HG03520 (cell line): ENCODE results near the gene WASF1.
"Not testable (repeated sequence)": the region's sequence is repeated elsewhere in the genome, so short reads cannot be mapped to it uniquely, and the experiment has no call there.

ENCODE experiments used
- ATAC-seq: cut with Tn5 transposase; IDR thresholded peaks from one replicate; pipeline ENCODE4 v1.9.1; 2021; ENCODE audit warnings: mild to moderate bottlenecking, moderate library complexity; ENCODE audit not compliant: unreplicated experiment

WASF1 gene

DNA sequence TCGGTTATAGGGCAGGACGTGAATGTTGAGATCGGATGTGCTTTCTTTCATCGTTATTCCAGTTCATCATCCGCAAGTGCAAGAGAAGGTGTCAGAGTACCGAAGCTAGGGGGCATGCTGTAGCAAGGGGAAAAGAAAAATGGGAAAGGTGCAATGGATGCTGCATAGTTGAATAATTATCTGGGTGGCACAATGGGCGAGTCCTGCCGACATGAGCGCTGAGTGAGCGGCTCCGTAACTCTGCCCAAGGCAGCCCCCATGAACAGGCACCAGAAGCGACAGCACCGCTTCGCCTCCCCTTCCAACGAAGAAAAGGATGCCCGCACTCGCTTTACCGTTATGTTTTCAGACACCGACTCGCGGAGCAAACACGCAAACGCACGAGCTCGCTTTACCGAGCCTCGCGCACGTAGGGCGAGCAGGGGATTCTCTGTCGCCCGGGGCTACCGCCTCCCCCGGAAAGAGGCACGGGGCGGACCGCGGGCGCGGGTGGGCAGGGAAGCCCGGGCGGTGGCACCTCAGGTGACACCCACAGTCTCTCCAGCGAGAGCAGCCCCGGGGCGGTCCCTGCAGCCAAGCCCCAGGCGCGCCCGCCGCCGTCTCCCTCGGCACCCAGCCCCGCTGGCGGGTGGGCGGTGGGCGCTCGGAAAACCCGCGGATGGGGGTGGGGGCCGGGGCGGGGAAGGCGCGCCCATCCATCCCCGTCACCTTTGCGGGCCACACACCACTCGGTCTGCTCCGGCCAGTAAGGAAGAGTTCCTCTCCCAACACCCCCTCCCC lies 654 bp downstream of the WASF1 start:
- peak; percentile 31 for ATAC-seq

DNA sequence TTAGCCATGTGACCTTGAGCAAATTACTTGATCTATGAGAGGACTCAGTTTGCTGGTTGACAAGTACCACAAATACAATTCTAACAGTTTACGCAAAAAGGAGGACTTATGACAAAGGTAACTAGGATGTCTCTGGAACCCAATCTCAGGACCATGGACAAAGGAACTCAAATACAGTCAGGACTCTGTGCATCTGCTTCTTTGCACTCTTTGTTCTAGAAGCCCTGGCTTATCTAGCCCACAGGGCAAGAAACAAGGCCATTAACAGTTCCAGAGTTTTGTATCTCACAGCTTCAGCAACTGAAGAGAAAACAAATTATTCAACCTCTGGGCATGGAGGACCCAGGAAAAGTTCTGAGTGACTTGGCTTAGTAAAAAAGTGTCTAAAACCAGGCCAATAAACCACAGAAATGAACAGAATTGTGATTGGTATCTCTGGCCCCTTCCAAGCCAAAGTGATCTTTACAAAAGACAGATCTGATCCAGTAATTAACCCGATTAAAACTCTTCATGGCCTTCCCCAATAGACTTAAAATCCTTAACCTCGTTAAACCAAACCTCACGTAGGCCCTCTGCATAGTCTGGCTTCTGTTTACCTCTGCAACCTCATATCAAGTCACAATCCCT lies 5.9 kb downstream of the WASF1 start:
- ATAC-seq, result no peak

DNA sequence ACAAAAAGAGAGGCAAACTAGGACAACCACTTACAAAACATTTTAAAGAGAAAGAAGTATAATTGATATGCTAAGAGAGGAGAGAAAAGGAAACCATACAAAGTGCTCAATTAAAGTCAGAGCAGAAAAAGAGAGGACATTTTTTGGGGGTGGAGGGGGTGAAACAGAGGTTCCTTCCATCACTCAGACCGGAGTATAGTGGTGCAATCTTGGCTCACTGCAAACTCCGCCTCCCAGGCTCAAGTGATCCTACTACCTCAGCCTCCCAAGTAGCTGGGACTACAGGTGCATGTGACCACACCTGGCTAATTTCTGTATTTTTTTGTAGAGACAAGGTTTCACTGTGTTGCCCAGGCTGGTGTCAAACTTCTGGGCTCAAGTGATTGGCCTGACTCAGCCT lies 9.4 kb downstream of the WASF1 start:
- no peak for ATAC-seq

DNA sequence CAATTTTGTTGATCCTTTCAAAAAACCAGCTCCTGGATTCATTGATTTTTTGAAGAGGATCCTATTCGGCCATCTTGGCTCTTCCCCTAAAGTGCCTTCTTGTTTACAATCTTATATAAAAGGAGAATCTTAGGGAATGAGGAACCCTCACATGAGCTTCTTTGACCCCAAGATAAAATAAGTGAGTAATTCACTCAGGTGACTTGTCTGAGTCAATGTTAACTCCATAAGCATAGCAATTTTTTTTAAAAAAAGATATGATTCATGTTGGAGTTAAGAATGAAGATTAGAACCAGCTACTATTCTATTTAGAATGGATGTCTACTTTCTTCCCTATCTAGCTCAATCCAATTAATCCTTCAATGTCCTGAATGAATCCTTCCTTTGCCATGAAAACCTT lies 21.0 kb downstream of the WASF1 start:
- ATAC-seq, result no peak

DNA sequence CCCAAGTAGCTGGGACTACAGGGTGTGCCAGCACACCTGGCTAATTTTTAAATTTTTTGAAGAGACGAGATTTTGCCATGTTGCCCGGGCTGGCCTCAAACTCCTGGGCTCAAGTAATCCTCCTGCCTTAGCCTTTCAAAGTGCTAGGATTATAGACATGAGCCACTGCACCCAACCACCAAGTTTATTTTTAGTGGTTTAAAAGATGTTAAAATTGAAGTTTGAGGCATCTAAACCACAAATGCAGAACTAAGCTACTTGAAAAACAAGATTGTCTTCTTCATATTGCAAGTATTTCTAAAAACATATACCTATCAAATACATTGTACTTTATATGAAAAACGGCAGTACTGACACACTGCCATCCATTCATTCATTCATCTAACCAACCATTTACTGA lies 31.6 kb downstream of the WASF1 start:
- no peak for ATAC-seq

DNA sequence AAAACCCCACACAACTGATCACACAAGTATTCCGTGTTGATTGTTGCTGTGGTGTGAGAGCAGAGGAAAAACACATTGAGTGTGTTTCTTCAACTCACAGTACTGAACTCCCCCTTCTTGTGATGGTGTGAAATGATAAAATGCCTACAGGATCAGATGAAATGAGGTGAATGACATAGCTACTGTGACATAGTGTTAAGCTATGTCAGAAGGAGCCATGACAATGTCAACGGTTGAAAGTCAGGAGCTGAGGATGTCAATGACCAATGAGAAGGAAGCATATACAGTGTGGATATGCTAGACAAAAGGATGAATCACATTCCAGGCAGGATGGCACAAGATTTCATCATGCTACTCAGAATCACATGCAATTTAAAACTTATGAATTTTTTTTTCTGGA lies 38.8 kb downstream of the WASF1 start:
- no peak for ATAC-seq

DNA sequence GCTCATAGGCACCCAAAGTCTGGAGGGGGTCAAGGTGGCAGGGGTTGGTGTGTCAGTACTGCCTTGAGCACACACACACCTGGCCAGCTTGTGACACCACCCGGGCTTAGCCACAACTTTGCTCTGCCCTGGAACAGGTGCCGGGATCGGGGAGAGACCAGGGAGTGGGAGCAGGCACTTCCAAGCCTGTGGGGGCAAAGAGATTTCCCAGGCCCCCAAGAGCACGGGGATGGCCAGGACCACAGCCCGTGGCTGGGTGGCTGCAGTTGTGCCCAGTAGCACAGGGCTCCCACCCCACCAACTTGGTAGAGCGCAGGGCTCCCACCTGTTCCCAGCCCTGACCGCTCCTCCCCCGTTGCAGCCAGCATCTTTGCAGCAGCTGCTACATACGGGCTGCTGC lies 40.4 kb downstream of the WASF1 start:
- no peak for ATAC-seq

DNA sequence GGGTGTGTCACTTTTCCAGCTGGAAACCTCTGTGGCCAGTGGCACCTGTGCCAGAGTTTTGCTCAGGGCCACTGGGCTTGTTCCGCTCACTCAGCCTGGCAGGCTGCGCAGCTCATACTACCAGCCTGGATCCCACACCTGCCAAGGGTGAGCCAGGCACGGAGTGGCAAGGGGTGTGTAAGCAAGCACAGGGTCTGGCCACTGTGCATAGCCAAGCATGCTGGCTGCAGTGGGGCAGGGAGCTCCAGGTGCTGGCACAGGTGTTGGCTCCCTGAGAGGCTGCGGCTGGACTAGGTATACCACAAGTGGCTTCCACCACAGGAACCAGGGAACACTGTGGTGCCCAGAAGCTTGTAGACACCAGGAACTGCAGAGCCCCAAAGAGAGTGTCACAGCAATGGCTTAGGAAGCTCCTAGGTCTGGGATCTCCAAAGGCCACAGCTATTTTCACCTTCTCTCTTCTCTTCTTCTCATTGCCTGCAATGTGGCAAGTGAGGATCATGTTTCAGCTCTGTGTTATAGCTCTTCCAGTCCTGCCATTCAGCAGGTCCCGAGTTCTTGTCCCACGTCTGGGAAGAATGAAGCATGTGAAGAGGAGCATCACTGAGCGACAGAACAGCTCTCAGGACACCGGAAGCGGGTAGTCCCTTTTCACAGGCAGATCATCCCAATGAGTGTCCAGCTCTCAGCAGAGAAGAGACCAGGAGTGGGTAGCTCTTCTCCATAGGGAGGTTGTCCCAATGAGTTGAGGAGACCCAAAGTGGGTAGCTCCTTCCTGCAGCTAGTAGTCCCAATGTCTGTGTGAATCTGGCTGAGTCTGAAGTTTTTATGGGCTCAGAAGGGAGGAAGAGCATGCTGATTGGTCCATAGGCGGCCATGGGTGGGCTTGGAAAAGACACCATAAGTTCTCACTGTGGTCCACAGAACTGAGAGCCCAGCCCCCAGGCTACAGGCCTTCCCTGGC lies 41.3 kb downstream of the WASF1 start:
- no peak for ATAC-seq

DNA sequence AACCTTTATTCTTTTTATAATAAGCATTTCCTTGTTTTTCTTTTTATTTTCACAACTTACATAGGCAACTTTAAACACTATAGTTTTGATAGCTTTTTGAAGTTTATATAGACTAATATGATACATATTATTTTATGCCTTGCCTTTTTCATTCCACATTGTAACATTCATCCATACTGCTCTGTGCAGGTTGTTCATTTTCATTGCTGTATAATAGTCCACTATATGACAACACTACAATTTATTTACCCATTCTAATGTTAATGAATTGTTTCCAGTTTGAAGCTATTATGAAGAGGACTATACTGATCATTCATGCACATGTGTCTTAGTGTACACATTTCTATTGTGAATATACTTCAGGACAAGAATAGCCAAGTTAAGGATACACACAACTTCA lies 49.1 kb downstream of the WASF1 start:
- ATAC-seq, result no peak

DNA sequence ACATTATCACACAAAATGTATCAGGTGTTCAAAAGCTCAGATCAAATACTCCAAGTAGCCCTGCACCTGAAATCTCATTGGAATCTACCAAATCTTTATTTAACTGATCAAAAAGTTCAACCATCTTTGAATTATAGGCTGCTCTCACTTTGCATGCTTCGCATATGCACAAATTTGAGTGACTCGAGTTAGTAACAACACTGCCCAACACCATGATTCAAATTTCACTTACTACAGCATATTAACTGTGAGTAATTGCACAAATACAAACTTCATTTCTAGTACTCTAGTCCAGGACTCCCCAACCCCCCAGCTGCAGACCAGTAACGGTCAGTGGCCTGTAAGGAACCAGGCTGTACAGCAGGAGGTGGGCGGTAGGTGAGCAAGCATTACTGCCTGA lies 51.1 kb downstream of the WASF1 start:
- no peak for ATAC-seq

DNA sequence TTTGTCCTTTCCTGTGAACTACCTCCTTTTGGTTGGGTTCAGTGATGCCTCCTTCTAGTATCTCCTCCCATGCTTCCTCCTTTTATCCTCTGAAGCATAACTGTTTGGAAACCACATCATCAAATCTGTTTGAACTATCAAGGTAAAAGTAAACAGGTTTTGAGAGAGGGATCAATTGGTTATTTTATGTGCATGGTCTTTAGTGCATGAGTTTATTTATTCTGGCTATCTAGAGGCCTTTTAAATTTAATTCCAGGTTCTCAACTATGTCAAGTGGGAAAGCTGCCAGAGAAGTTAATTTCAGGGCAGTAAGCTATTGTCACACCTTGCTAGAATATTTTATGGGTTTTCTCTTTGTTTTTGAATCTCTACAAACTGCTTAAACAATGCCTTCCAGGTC lies 54.1 kb downstream of the WASF1 start:
- ATAC-seq, result no peak

DNA sequence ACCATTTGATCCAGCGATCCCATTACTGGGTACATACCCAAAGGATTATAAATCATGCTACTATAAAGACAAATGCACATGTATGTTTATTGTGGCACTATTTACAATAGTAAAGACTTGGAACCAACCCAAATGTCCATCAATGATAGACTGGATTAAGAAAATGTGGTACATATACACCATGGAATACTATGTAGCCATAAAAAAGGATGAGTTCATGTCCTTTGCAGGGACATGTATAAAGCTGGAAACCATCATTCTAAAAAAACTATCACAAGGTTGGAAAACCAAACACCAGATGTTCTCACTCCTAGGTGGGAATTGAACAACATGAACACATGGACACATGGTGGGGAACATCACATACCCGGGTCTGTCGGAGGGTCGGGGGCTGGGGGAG lies 57.8 kb downstream of the WASF1 start:
- ATAC-seq, result not testable (repeated sequence)

DNA sequence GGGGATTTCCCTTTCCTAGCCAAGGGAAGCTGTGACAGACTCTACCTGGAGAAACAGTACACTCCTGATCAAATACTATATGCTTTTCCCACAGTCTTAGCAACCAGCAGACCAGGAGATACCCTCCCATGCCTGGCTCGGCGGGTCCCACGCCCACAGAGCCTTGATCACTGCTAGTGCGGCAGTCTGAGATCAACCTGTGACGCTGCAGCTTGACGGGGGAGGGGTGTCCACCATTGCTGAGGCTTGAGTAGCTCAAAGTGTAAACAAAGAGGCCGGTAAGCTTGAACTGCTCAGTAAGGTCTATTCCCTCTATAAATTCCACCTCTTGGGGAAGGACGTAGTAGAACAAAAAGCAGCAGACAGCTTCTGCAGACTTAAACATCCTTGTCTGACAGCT lies 63.2 kb downstream of the WASF1 start:
- no peak for ATAC-seq

DNA sequence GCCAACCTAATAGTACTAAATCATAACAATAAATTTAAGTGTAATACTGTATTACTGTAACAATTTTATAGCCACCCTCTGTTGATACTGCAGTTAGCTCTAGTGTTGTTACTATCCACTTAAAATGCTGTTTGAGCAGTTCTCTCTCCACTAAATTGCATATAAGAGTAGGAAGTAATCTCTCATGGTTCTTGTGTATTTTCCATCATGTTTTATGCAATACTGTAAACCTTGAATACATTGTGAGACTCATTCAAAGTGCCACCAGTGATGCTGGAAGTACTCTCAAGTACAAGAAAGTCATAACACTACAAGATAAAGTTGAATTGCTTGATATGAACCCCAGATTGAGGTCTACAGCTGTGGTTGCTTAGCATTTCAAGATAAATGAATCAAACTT lies 65.5 kb downstream of the WASF1 start:
- ATAC-seq, result no peak

DNA sequence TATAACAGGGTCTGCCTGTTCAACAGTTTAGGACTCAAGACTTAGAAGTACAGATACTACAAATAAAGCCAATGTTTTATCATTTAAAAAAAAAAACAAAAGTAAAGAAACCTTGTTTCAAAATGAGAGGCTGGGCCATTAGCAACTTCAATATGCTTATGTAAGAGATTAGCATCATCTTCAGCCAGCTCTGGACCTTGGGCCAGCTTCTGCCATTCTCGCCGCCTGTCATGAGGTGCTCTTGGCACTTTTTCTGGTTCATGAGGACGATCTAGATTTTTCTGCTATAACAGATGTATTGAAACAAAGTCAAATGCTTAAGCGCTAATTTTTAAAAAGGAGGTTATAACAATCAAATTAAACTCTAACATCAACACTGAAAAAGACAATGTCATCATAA lies 74.2 kb downstream of the WASF1 start:
- no peak for ATAC-seq

DNA sequence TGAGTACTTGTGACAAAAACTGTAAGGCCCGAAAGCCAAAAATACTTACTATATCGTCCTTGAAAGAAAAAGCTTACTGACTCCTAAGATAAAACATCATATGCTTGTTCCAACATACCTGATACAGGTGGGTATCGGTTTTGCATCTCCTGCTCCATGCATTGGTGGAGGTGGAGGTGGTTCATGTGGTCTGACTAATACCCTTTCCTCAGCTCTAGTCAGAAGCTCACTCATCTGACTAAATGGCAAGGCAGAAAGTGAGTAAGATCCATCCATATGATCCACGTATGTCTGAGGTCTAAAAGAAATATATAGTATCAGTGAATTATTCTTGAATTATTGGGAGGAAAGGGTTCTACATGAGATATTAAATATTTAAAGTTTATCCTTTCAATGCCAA lies 76.2 kb downstream of the WASF1 start:
- ATAC-seq, result no peak

DNA sequence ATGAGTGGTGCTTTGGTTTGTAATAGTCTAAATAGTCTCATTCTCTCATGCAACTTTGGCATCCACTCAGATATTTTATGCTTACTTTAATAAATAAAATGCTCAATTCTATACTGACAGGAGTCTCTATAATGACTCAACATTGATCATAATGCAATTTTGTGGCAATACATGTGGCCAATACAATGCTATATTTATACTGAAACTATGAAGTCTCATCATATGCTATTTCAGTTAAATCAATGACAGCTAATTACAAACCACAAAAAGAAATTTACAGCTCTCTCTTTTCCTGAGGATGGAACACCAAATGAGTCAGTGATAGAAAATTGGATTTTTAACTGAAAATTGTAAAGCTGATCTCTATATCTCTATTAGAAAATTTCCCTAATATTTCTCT lies 77.1 kb downstream of the WASF1 start:
- ATAC-seq, result no peak

DNA sequence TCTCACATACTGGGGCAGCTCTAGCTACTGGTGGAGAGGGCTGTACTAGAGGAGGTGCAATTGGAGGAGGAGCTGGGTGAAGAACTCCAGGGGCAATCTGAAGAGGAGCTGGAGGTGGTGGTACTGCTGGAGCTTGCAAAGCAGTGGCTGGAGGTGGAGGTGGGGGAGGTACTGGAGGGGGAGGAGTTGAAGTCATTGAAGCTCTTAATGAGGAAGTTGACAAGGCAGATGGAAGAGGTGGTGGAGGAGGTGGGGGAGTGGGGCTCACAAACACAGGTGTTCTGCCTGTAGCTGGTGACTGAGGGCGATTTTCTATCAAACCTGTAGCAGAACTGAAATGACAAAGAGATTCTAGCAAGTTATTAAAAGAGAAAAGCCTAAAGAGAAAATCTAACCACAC lies 77.6 kb downstream of the WASF1 start:
- no peak for ATAC-seq

DNA sequence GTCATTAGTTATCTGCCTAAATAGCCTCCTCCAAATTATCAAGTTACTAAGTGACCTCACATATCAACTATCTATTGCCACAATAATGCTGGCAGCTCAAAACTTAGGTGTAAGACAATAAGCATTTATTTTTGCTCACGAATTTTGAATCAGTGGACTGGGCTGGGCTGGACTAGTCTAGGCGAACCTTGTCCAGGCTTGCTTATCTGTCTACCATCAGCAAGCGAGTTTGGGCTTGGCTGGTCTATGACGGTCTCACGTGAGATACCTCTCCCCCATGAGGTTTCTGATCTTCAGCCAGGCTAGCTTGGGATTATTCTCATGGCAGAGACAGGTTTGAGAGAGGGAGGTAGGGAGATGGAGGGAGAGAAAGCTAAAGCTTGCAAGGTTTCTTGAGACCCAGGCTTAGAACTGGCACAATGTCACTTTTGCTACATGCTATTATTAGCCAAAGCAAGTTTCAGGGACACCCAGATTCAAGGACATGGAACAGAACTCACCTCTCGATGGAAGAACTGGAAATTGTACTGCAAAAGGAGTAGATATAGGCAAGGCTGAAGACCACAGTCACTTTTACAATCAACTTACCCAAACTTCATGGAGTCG lies 80.9 kb downstream of the WASF1 start:
- no peak for ATAC-seq

DNA sequence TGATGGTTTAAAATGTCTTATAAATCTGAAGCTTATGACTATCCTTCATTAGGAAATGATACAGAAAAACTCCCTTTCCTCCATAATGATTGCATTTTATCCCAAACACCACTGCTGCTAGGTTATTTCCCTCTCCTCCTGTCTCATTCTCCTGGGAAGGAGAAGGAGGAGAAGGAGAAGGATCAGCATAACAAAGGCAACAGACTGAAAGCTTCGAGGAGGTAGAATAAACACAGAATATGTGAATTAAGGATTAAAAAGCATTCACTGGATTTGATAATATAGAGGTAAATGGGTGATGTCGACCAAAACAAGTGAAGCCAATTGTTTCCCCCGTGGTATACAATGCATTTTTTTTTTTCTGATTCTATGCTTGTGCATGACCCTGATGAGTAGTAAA lies 82.0 kb downstream of the WASF1 start:
- no peak for ATAC-seq

DNA sequence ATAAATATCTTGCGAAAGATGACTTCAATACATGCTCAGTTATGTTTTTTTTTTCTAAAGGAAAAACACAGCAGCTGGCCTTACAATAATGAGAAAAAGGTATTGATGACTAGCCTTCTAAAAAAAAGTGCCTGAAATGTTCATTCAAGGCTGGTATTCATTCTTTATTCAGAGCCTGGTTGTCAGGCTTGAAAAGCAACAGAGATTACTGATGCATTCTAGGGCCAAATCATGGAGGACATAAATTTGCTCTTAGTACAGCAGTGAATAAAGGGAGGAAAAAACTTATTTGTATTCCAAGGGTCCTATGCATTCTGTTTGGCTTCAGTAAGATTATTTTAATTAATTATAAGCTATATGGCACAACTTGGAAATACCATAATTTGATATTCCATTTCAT lies 83.5 kb downstream of the WASF1 start:
- no peak for ATAC-seq
